ENCODE results near the gene SUGT1. TPM values are rescaled to one million over a fixed set of nuclear protein-coding genes. Genes with fewer than 3 reads are reported as not detected.
"Not testable (repeated sequence)": the region's sequence is repeated elsewhere in the genome, so short reads cannot be mapped to it uniquely, and the experiment has no call there.

Gene SUGT1
- 38.9 and 52.3 TPM in 2 replicates for total RNA-seq
- 46.3 and 51.1 TPM in 2 replicates for polyA plus RNA-seq

GRCh38 chr13:52652196-52652979, at the start of gene SUGT1:
Gene SUGT1 (plus strand): TSS chr13:52652836. CDS start chr13:52652921, 85 bp downstream.
- Histone ChIP-seq H3K79me2 (peaks cover 72% of the 10 kb centered on the region), H3K4me3 (peak within 1 kb of the TSS; percentile 82), H3K36me3 (replicated peaks; ENCODE audit: insufficient read depth, low read depth) (no peaks in the 10 kb centered on the region), H3K9me3 (ENCODE audit: low read depth) (no peaks in the 10 kb centered on the region), H3K4me2 (peak within 1 kb of the TSS; percentile 79), H4K20me1 (ENCODE audit: insufficient read depth, poor library complexity, severe bottlenecking) (peaks cover 4% of the 10 kb centered on the region), H3K27ac (peak within 1 kb of the TSS; percentile 98), H2AFZ (peak within 1 kb of the TSS; percentile 70), H3K9me2 (replicated peaks; ENCODE audit: insufficient read depth) (no peaks in the 10 kb centered on the region), H3K4me1 (ENCODE audit: insufficient read depth) (peaks cover 17% of the 10 kb centered on the region), H3K27me3 (no peaks in the 10 kb centered on the region)
- DNase-seq (ENCODE audit: low spot score) = peak; percentile 99
- under 1% methylated on average over 52 of the region's 61 CpGs for WGBS (ENCODE audit: low lambda C conversion rate, missing lambda C conversion rate)
- no peak for TF ChIP-seq EZH2 (IDR thresholded peaks at IDR 0.05; ENCODE audit: borderline replicate concordance)
- TF ChIP-seq CTCF (IDR thresholded peaks at IDR 0.05; ENCODE audit: poor library complexity) = peak; percentile 70

GRCh38 chr13:52603316-52603715, 49.3 kb upstream of the SUGT1 start:
- H3K27me3 ChIP-seq; H3K4me1 ChIP-seq (ENCODE audit: insufficient read depth); H3K27ac ChIP-seq; H3K36me3 ChIP-seq (replicated peaks; ENCODE audit: insufficient read depth, low read depth); H3K4me3 ChIP-seq; H4K20me1 ChIP-seq (ENCODE audit: insufficient read depth, poor library complexity, severe bottlenecking); H3K9me2 ChIP-seq (replicated peaks; ENCODE audit: insufficient read depth); H3K4me2 ChIP-seq; H3K9me3 ChIP-seq (ENCODE audit: low read depth); H2AFZ ChIP-seq; DNase-seq (ENCODE audit: low spot score); H3K79me2 ChIP-seq: not testable (repeated sequence)
- WGBS (ENCODE audit: low lambda C conversion rate, missing lambda C conversion rate) = 89% methylated on average over 4 of the region's 4 CpGs

- not testable (repeated sequence) for H4K20me1 ChIP-seq (ENCODE audit: insufficient read depth, poor library complexity, severe bottlenecking); H3K4me2 ChIP-seq; H3K27ac ChIP-seq; DNase-seq (ENCODE audit: low spot score); H3K36me3 ChIP-seq (replicated peaks; ENCODE audit: insufficient read depth, low read depth); H2AFZ ChIP-seq; H3K4me3 ChIP-seq; H3K27me3 ChIP-seq; H3K9me3 ChIP-seq (ENCODE audit: low read depth); H3K9me2 ChIP-seq (replicated peaks; ENCODE audit: insufficient read depth); H3K4me1 ChIP-seq (ENCODE audit: insufficient read depth); H3K79me2 ChIP-seq
- 85% methylated on average over 6 of the region's 6 CpGs for WGBS (ENCODE audit: low lambda C conversion rate, missing lambda C conversion rate)
Measured at GRCh38 chr13:52606126-52606525, 46.5 kb upstream of the SUGT1 start.

GRCh38 chr13:52606795-52607194, 45.8 kb upstream of the SUGT1 start:
- H3K9me3 ChIP-seq (ENCODE audit: low read depth); H3K79me2 ChIP-seq; H3K27ac ChIP-seq; H3K36me3 ChIP-seq (replicated peaks; ENCODE audit: insufficient read depth, low read depth); H3K9me2 ChIP-seq (replicated peaks; ENCODE audit: insufficient read depth); H3K4me2 ChIP-seq; H4K20me1 ChIP-seq (ENCODE audit: insufficient read depth, poor library complexity, severe bottlenecking); H3K4me3 ChIP-seq; H2AFZ ChIP-seq; H3K27me3 ChIP-seq; H3K4me1 ChIP-seq (ENCODE audit: insufficient read depth): not testable (repeated sequence)
- DNase-seq (ENCODE audit: low spot score) = peak; percentile 31
- 63% methylated on average over 1 of the region's 1 CpG for WGBS (ENCODE audit: low lambda C conversion rate, missing lambda C conversion rate)

- WGBS (ENCODE audit: low lambda C conversion rate, missing lambda C conversion rate) = 55% methylated on average over 8 of the region's 8 CpGs
- not testable (repeated sequence) for H3K9me2 ChIP-seq (replicated peaks; ENCODE audit: insufficient read depth); DNase-seq (ENCODE audit: low spot score); H3K27ac ChIP-seq; H3K36me3 ChIP-seq (replicated peaks; ENCODE audit: insufficient read depth, low read depth); H3K27me3 ChIP-seq; H3K9me3 ChIP-seq (ENCODE audit: low read depth); H3K4me3 ChIP-seq; H3K4me1 ChIP-seq (ENCODE audit: insufficient read depth); H2AFZ ChIP-seq; H3K79me2 ChIP-seq; H4K20me1 ChIP-seq (ENCODE audit: insufficient read depth, poor library complexity, severe bottlenecking); H3K4me2 ChIP-seq
Measured at GRCh38 chr13:52608184-52608583, 44.5 kb upstream of the SUGT1 start.

Data from hepatocyte (in vitro differentiated cells).